NCI-H69 (cell line): ENCODE data around the gene DUOX2.
"Not testable (repeated sequence)": the region's sequence is repeated elsewhere in the genome, so short reads cannot be mapped to it uniquely, and the experiment has no call there.

Experiments used
- DNase-seq: peaks from one replicate; lab custom pipeline; 2025; lab: John Stamatoyannopoulos, UW

Gene DUOX2

DNA sequence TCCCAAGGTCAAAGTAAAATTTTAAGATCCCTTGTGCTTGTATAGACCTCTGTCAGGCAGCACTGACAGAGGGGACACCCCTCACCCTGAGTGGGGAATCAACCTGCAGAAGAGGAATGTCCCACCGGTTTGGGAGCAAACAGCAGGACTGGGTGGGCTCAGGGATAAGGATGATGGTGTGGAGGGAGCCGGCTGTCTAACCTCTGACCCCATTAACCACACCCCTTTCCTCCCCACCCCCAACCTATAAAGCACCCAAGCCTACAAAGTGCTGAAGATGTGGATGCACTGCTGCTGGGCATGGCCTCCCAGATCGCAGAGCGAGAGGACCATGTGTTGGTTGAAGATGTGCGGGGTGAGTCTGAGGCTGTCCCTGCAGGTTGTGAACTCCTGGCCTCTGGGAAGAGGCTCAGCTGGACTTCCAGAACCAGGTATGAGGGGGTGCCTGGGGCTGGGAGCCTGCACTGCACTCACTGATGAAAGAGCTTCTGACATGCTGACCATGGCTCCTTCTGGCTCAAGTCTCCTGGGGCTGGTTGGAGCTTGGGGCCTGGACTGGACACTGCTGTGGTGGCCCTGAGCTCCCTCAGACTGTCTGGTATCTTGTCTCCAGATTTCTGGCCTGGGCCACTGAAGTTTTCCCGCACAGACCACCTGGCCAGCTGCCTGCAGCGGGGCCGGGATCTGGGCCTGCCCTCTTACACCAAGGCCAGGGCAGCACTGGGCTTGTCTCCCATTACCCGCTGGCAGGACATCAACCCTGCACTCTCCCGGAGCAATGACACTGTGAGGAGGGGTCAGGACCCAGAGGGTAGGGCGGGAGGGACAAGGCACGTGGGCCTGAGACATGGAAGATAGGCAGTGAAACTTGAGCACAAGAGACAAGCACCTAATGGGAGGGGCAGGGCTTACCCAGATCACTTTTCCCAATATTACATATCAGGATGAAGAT, 25.1 kb upstream of the DUOX2 start:
- DNase-seq: no peak

DNA sequence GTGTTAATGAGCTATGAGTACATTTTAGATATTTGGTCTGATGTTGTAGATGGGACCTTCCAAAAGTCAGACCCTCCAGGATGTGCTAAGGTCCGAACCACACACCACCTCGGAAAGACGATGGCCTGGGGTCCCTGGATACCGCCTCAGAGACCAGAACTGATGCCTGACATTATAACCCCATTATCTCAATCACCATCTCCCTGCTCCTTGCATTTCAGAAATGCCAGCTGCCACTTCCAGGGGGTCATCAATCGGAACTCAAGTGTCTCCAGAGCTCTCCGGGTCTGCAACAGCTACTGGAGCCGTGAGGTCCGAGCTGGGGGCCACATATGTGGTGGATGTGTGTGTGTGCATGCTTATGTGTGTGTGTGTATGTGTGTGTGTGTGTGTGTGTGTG, 23.7 kb upstream of the DUOX2 start:
- DNase-seq: no peak

DNA sequence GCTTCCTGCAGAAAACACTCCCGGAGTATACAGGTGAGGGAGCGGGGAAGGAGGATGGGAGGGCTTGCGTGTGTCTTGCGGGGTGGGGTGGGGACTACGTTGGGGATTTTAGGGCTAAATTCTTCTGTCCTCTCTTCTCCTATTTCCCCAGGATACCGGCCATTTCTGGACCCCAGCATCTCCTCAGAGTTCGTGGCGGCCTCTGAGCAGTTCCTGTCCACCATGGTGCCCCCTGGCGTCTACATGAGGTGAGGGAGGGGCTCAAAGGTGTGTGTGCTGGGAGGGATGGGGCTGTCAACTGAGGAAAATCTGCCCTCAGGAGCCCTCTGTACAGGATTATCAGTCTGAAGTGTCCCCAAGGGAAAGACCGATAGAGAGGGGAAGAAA, 22.4 kb upstream of the DUOX2 start:
- DNase-seq: peak; percentile 40

DNA sequence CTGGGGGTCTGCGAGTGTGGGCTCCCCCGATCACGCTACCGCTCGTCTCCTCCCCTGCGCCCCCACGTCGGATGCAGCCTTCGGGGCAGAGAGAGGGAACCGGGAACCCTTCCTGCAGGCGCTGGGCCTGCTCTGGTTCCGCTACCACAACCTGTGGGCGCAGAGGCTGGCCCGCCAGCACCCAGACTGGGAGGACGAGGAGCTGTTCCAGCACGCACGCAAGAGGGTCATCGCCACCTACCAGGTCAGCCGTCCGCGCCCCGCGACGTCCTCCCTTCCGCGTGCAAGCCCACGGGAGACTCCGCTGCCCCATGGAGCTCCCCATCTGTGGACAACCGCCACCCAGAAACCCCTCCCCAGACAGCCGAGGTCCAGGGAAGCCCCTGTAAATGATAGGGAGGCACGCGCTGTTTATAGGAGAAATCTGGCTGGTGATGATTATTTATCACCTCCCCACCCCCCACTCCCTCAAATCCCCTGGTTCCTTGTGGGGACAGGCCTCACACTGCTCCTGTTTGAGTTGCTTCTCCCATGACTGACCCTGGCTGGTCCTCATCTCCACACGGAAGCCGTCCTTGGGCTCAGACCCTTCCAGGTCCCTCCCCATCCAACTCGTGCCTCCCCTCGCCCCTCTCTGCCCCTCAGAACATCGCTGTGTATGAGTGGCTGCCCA, 21.9 kb upstream of the DUOX2 start:
- DNase-seq: not testable (repeated sequence)

DNA sequence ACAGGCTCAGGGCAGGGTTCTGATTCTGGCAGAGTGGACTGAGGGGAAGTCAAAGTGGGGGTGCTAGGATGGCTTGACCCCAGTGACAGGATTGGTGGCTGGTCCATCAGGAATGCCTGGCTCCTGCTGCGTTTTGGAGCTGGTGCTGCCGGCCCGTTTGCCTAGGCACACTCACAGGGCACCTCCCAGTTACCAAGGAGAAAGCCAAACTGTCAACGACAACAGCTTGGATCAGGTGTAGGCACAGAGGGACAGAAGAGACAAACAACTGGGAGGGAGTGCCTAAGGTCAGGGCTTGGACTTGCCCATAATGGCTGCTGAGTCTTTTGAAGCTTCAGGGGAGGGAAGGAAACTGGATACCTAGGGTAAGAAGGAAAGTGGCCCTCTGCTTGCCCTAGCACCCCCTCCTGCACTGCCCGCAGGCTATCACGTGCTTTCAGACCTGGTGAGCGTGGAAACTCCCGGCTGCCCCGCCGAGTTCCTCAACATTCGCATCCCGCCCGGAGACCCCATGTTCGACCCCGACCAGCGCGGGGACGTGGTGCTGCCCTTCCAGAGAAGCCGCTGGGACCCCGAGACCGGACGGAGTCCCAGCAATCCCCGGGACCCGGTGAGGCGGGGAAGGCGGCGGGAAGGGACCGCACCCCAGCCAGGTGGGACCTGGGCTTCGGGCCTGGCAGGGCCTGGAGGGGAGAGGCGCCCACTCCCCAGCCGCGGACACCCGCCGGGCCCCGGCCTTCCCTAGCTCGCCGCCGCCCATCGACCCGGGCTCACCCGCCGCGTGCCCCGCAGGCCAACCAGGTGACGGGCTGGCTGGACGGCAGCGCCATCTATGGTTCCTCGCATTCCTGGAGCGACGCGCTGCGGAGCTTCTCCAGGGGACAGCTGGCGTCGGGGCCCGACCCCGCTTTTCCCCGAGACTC, 21.0 kb upstream of the DUOX2 start:
- peak; percentile 57 for DNase-seq

DNA sequence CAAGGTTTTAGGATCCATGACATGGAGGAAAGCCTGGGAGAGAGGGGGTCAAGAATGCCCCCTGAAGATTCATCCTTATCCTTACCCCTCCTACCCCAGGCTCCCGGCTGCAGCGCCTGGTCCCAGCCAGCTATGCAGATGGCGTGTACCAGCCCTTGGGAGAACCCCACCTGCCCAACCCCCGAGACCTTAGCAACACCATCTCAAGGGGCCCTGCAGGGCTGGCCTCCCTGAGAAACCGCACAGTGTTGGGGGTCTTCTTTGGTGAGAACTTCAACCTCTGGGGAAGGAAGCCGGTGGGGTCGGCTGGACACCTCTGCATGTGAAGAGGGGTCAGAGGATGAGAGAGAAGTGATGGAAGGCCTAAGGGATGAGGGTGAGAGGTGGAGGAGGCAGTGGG, 20.1 kb upstream of the DUOX2 start:
- DNase-seq: no peak

DNA sequence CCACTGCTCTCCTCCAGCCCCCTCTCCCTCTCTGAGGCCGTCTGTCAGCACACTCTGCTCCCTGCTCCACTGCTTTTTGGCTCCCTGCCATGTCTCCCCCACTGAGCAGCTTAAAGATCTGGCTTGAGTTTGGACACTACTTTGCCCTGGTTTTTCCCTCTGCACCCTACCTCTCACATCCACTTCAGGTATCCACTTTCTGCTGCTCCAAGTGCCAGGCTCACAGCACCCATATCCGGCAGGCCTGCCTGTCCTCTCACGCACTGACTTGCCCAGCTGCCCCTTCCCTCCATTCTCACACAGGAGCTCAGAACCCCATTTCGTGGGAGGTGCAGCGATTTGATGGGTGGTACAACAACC, 19.6 kb upstream of the DUOX2 start:
- DNase-seq: peak; percentile 33

DNA sequence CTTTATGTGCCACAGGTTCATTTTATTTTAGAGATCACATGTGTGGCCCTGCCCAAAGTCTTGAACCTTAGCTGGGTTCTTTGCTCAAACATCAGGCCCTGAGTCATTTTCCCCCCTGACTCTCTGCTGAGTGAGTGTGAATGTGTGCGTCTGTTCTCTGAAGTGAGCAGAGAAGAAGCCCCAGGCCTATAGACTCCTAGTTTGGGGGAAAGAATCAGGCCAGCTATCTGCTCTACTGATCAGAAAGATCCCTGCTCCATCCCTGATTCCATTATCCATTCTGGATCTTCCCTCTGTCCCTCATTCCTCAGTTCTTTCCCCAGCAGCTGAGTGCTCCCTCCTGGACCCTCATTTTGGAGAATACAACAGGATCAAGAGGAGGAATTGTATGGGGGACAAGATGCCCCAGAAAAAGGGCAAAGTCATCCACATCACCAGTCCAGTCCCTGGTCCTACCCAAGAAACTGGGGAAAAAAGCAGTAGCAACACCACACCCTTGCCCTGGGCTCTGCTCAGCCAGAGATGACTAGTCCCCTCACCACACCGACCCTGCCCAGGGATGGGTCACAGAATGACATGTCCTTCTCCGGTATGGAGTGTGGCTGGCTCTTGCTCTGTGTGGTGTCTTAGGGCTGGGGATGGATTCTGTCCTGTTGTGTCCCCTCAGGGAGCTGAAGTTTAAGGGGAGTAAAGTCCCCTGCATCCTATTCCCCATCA, 19.0 kb upstream of the DUOX2 start:
- no peak for DNase-seq

DNA sequence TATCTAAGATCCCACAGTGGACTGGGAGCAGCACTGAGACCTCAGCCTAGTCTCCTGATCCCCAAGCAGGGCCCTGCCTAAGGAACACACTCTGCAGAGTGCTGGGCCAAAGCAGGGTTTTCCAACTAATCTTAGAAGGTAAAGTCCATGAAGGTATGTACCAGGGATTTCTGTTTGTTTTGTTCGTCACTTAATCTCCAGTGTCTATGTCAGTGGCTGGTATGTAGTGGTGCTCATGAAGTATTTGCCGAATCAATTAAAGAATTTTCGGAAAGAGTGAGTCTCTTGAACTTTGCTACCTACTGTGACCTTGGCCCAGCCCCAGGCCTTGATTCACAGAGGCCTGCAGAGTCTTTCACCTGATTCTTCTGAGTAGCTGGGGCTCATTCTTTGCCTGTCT, 17.5 kb upstream of the DUOX2 start:
- DNase-seq: no peak

DNA sequence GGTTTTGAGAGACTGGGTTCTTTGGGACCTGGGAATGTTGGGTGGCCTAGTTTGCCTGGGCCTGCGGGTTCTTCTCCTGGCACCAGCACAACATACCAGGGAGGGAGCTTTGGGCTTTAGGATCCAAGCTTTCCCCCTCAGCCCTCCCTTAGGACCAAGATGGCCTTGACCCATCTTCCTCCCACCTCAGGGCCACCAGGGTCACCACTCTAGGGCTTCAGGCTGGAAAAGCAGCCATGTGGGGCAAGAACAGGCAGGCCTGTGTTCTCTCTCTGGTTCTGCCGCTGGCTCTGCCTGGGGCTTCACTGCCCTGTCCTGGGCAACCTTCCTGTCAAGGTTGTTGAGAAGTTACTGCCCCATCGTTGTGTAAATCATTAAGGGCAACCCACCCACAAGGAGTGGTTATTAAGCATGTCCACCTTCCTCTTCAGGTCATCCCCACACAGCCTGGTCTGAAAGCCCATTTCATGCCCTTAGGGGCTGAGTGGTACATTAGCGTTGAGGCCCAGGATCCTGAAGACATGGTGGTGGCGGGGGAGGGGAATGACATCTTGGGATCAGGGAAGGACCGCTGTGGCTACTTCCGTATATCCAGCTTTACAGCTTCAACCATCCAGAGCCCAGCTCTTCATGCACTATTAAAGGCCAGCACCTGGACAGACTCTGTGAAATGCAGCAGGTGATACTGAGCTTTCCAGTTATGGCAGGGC, 16.5 kb upstream of the DUOX2 start:
- DNase-seq: no peak

DNA sequence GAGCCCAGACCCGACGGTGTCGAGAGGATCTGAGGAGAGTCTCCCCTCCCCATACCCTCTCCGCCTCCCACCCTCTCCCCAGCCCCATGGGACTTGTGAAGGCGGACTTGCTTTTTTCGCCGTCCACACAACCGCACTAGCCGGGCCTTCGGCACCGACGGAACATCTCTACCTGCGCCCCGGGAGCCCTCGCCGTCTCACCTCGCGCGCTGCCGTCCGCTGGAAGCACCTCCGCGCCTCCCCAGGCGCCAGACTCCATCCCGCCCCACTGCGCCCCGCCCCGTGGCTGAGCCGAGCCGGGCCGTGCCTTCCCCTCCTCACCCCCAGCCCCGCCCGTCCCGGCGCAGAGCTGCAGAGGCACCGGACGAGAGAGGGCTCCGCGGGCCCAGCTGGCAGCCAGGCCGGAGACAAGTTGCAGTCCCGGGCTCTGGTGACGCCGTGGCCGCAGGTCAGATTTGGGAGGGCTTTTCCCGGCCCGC, 15.7 kb upstream of the DUOX2 start, which contains the start of the genes DUOX1 and DUOXA1:
DUOX1 (plus strand) TSS at position 344 of the 479 bp plus-strand sequence. CDS start 1,973 bp downstream, outside the sequence.
DUOXA1 (minus strand) TSS at position 229 of the 479 bp plus-strand sequence. CDS start 6,865 bp downstream, outside the sequence.
- peak; percentile 48 for DNase-seq

DNA sequence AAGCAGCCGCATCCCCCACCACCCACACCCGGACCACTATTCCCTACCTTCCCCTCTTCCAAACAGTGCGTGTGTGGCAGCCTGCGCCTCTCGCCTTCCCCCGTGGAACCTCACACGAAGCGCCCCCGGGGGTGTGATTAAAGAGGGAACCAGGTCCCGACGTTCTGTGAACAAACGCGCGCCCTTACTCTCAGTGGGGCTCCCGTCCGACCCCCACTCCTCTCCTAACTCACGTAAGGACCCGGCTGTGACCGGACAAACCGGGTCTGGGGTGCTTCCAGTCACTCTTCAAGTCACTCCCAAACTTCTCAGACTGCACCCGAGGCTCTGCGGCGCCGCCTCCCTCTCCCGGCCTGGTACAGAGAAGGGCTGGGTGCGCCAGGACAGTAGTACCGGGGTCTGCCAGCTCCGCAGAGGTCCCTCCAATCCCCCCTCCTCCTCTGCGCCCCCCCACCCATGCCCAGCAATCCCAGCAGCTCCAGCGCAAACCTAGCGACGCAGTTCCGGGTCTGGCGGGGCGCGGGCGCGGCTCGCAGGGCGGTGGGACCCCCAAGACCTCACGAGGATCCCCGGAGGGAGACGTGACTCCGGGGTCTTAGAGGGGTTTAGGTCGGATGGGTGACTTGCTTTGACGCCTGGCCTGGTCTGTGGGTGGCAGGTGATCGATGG, 15.1 kb upstream of the DUOX2 start:
- no peak for DNase-seq

DNA sequence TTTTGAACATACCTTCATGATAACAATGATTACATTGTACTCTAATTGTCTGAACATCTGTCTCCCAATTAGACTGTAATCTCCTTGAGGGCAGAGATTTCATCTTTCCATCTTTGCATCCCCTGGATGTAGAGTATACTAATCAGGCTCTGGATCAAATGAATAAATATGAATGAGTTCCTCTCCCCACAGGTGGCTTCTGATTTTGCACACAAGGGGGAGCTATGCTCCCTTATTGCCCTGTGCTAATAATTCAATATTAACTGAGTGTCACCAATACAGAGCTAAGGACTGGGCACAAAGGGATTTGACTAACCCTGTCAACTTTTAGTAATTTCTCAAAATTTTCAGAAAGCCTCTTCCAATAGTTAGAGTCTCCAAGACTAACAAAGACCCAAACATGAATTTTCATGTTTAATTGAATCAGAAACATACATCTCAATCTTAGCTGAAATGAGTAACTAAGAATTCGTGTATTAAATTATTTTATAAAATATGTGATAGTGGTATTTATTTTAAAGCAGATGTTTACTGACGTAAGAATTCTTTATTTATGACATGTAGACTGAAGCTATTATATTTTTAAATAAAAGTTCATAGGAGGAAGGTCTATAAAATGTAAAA, 12.7 kb upstream of the DUOX2 start:
- DNase-seq: peak; percentile 61

DNA sequence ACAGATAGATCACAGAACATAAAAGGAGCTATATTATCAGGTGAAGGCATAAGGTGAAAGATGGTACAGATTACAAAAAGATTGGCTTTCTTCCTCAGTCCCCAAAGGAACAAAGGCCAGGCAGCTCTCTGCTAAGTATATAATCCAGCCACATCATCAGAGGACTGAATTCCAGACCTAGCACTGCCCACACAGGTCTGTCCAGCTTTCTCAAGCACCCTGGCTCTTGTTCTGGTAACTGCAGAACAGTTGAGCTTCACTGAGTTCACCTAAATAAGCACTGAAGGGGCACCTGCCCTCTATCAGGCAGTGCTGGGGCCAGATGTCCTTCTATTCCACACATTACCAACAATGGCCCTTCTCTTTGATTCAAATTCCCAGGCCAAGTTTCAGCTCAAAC, 9.4 kb upstream of the DUOX2 start:
- no peak for DNase-seq

DNA sequence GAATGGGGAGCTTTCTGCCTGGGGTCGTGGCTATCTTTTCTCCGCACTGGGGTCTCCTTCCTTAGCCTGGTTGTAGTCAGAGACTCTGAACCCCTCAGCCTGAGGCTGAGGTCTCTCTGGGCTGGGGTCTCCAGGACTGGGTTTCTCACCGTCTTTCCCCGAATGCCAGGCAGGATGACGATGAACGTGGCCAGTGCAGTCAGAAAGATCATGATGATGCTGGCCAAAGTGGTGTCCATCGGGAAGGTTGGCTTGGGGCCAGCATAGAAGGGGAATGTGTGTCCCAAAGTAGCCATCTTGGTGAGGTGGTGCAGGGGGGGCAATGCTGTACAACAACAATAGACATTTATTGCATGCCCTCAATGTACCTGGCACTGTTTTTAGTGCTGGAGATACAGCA, 8.7 kb upstream of the DUOX2 start:
- DNase-seq: no peak

DNA sequence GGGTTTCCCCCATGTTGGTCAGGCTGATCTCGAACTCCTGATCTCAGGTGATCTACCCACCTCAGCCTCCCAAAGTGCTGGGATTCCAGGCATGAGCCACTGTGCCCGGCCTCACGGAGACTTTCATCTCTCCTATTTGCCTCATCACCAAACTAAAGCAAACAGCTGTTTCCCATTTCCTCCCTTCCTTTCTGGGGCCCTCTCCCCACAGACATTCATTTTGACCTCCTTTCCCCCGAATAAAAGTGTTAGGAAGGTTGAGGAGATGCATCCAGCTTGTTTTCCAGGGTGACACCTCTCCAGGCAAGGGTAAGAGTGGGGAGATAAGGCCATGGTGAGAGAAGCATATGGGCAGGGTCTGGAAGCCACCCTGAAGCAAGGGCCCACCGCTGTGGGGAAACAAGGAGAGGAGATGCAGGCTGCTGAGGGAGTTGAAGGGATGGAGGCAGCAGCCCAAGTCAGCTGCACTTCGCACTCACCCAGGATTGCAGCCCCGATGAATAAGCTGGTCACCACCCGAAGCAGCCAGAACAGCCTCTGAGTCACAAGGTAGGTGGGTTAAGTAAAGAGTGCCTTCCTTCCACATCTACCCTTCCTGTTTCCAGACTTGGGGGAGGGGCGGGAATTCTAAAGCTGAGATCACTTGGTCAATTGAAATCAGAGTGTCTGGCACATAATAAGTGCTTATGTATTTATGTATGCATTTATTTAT, 7.9 kb upstream of the DUOX2 start:
- DNase-seq: no peak

DNA sequence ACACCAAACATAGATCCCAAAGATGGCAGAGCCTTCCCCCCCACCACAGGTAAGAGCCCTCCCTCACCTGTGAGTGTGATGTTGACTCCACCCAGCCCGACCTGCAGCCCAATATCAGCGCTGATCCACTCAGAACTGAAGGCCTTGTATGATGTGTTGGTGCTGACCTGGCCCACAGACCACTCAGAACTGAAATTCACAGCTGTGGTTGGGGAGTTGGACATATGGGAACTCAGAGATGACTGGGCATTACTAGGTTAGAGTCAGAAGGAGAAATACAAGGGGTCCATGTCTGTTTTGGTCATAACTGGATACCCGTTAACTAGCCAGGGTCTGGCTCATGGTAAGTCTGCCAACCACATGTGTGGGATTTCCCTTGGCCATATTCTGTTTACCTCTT, 7.0 kb upstream of the DUOX2 start:
- no peak for DNase-seq

DNA sequence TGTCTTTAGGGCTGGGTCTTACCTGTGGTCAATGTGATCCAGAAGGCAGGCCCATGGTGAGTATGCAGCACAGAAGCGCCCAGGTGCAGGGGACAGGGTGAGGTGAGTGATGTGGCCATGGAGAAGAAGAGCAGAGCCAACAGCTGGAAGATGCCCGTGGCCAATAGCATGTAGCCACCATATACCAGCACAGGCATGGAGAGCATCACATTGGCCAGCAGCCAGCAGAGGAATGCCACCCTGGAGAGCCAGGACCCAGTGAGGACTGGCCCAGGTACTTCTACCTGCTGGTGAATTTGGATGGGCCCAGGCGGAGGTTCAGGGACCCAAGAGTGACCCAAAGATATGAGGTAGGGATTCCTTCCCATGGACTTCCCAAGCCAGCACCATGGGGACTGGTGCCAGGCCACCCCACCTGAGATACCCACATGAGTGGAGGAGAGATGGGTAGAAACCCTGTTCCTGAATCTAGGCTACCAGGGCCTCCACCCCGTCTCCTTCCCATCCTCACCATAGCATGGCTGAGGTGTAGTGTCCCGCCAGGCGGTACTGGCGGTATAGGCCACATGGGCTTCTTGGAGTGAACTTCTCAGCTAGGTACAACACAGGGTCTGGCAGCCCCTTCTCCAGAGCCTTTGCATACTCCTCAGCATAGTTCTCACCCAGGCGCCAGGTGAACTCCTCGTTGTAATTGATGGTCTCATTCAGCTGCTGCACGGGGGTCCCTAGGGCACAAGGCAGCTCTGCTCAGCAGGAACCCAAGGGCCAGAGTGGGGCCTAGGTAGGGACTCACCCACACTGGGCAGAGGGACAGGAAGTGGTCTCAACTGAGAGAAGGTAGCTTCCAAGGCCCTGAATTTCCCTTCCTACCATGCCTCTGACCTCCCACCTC, 6.4 kb upstream of the DUOX2 start:
- DNase-seq: no peak
